Measurements from ENCODE around the gene SPPL3. TPM values are rescaled to one million over a fixed set of nuclear protein-coding genes. Genes with fewer than 3 reads are reported as not detected.
A peak's percentile ranks its signal among the peaks of the same experiment; 100 is the strongest.

SPPL3 gene
- total and polyA plus RNA-seq, 7 experiments from 2014 or later = 22.8 to 51.8 (median 47.5) TPM

DNA sequence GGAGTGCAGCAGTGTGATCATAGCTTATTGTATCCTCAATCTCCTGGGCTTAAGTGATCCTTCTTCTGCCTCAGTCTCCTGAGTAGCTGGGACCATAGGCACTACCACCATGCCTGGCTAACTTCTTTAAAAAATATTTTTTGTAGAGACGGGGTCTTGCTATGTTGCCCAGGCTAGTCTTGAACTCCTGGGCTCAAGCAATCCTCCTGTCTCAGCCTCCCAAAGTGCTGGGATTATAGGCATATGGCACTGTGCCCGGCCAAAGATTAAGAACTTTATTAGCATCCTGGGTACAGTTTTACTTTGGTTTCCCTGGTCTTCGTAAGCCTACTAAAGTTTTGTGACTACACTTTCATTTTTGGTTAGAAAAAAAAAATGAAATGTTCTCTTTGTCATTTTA is 94.1 kb downstream of the SPPL3 start:
- DNase-seq (no peak), ATAC-seq (no peak)
- peaks cover 0 to 4% (median 4%) of the 10 kb centered on the region in 3 experiments for H3K36me3 ChIP-seq (ENCODE audit: control insufficient read depth in 2 of 3, insufficient read depth in 3 of 3, low read length in 3 of 3)
- Mint-ChIP-seq H3K9me3 (peaks cover 0 to 1% (median 0%) of the 10 kb centered on the region in 11 donors), H3K36me3 (peaks cover 4 to 53% (median 27%) of the 10 kb centered on the region in 5 donors), H3K4me3 (no peak overlapping the region), H3K4me1 (peaks cover 11 to 42% (median 24%) of the 10 kb centered on the region in 7 donors), H3K27ac (no peak overlapping the region), H3K27me3 (no peaks in the 10 kb centered on the region)
- no peaks in the 10 kb centered on the region for H3K27me3 ChIP-seq (ENCODE audit: control insufficient read depth in 2 of 2, insufficient read depth in 2 of 2, low read length in 2 of 2)
- ChIA-PET CTCF (interaction anchor here (0.6 to 0.7 kb wide), 2 partner anchors 107 to 332 kb away, joined by 4 to 5 read pairs; no protein-coding TSS in a partner anchor), POLR2A (no interaction called here)
- no peak overlapping the region for H3K27ac ChIP-seq (ENCODE audit: low read depth, low read length)
- no peaks in the 10 kb centered on the region for H3K4me1 ChIP-seq (ENCODE audit: control insufficient read depth in 2 of 2, insufficient read depth in 2 of 2, low read length in 2 of 2)
- no peak overlapping the region for H3K4me3 ChIP-seq (ENCODE audit: low read length)
- no peaks in the 10 kb centered on the region for H3K9me3 ChIP-seq (ENCODE audit: control insufficient read depth in 2 of 3, low read length in 3 of 3)
- intact Hi-C loops (cut with micrococcal nuclease) = no loop called here

DNA sequence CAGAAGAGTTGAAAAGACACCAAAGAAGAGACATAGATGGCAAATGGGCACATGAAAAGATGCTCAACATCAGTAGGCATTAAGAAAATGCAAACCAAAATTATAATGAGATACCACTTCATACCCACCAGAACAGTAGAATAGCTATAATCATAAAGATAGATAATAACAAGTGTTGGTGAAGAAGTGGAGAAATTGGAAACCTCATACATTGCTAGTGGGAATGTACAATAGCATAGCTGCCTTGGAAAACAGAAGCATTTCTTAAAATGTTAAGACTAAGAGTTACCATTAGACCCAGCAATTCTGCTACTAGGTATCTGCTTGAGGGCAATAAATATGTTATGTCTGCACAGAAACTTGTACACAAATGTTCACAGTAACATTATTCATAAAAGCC is 99.7 kb downstream of the SPPL3 start:
- H3K27me3 ChIP-seq (ENCODE audit: control insufficient read depth in 2 of 2, insufficient read depth in 2 of 2, low read length in 2 of 2) = no peaks in the 10 kb centered on the region
- ATAC-seq = no peak
- ChIA-PET POLR2A (no interaction called here), CTCF (no interaction called here)
- H3K36me3 Mint-ChIP-seq = peaks cover 0 to 48% (median 19%) of the 10 kb centered on the region in 5 donors
- intact Hi-C loops (cut with micrococcal nuclease) = loop anchor here in 1 of 2 donors (10.0 kb wide), 1 partner anchor 90 kb away; no protein-coding TSS in a partner anchor
- H3K27me3 Mint-ChIP-seq = no peaks in the 10 kb centered on the region
- H3K4me1 Mint-ChIP-seq = peaks cover 22 to 52% (median 45%) of the 10 kb centered on the region in 7 donors
- H3K27ac Mint-ChIP-seq = peak overlapping the region in 2 of 9 donors; percentile 2 to 35
- no peak for DNase-seq
- H3K4me1 ChIP-seq (ENCODE audit: control insufficient read depth in 2 of 2, insufficient read depth in 2 of 2, low read length in 2 of 2) = peaks cover 0 to 9% of the 10 kb centered on the region in 2 donors
- H3K27ac ChIP-seq (ENCODE audit: low read depth, low read length) = no peak overlapping the region
- no peaks in the 10 kb centered on the region for H3K9me3 ChIP-seq (ENCODE audit: control insufficient read depth in 2 of 3, low read length in 3 of 3)
- H3K36me3 ChIP-seq (ENCODE audit: control insufficient read depth in 2 of 3, insufficient read depth in 3 of 3, low read length in 3 of 3) = peaks cover 0 to 4% (median 3%) of the 10 kb centered on the region in 3 experiments
- H3K4me3 ChIP-seq (ENCODE audit: low read length) = no peak overlapping the region
- H3K9me3 Mint-ChIP-seq = peaks cover 0 to 1% (median 0%) of the 10 kb centered on the region in 11 donors
- H3K4me3 Mint-ChIP-seq = no peak overlapping the region

DNA sequence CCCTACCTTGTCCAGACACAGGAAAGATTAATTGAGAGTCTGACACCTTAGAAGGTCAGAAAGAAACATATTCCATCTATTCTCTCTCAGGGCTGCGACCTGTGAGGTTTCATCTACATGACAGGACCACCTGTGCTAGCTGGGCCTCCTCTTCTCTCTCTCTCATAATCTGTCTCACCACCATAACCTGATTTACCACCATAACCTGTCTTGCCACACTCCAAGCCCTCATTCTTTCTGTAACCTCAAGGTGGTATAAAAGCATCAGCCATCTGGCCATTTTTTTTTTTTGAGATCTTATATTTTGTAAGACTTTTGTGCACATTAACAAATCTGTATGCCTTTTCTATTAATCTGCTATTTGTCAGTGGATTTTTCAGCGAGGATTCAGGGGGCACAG is 103.0 kb downstream of the SPPL3 start:
- CTCF ChIA-PET = no interaction called here
- peaks cover 22 to 63% (median 53%) of the 10 kb centered on the region in 7 donors for H3K4me1 Mint-ChIP-seq

DNA sequence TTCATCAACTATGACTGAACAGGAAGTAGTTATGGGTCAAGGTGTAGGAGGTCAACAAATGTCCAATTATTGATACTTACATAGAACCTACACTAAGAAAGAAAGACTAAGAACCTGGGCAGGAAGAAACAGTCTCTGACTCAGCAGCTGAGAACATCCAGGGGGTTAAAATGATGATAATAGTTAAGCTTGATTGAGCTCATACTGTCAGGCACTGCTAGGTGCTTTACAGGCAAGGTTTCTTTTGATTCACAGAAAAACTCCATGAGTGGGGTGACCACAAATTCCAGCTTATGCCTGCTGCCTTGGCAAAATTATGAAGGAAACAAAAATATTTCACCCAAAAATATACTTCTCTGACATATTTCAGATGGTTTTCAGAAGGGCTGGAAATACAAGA is 103.5 kb downstream of the SPPL3 start:
- H3K4me1 ChIP-seq (ENCODE audit: control insufficient read depth in 2 of 2, insufficient read depth in 2 of 2, low read length in 2 of 2) = peaks cover 0 to 9% of the 10 kb centered on the region in 2 donors
- H3K4me3 Mint-ChIP-seq = no peak overlapping the region
- ChIA-PET CTCF (interaction anchor here (0.6 to 0.7 kb wide), 2 partner anchors 334 to 751 kb away, joined by 3 to 4 read pairs; no protein-coding TSS in a partner anchor), POLR2A (no interaction called here)
- intact Hi-C loops (cut with micrococcal nuclease) = loop anchor here in 1 of 2 donors (10.0 kb wide), 1 partner anchor 94 kb away; no protein-coding TSS in a partner anchor
- H3K27ac ChIP-seq (ENCODE audit: low read depth, low read length) = no peak overlapping the region
- no peaks in the 10 kb centered on the region for H3K27me3 Mint-ChIP-seq
- H3K36me3 Mint-ChIP-seq = peaks cover 10 to 55% (median 36%) of the 10 kb centered on the region in 5 donors
- peaks cover 0 to 5% (median 0%) of the 10 kb centered on the region in 3 experiments for H3K9me3 ChIP-seq (ENCODE audit: control insufficient read depth in 2 of 3, low read length in 3 of 3)
- H3K27me3 ChIP-seq (ENCODE audit: control insufficient read depth in 2 of 2, insufficient read depth in 2 of 2, low read length in 2 of 2) = no peaks in the 10 kb centered on the region
- H3K4me3 ChIP-seq (ENCODE audit: low read length) = no peak overlapping the region
- DNase-seq (no peak), ATAC-seq (no peak)
- peaks cover 22 to 63% (median 53%) of the 10 kb centered on the region in 7 donors for H3K4me1 Mint-ChIP-seq
- H3K36me3 ChIP-seq (ENCODE audit: control insufficient read depth in 2 of 3, insufficient read depth in 3 of 3, low read length in 3 of 3) = no peaks in the 10 kb centered on the region
- peaks cover 0 to 24% (median 15%) of the 10 kb centered on the region in 11 donors for H3K9me3 Mint-ChIP-seq
- H3K27ac Mint-ChIP-seq = peak overlapping the region in 4 of 9 donors; percentile 34 to 46 (median 38)

More for the DNA sequence above, 103.0 kb downstream of the SPPL3 start:
- H3K4me3 ChIP-seq (ENCODE audit: low read length) = no peak overlapping the region
- Mint-ChIP-seq H3K27ac (peak overlapping the region in 5 of 9 donors; percentile 10 to 63 (median 38)), H3K27me3 (no peaks in the 10 kb centered on the region), H3K36me3 (peaks cover 10 to 52% (median 32%) of the 10 kb centered on the region in 5 donors), H3K4me3 (no peak overlapping the region), H3K9me3 (peaks cover 0 to 19% (median 11%) of the 10 kb centered on the region in 11 donors)
- peaks cover 0 to 5% (median 0%) of the 10 kb centered on the region in 3 experiments for H3K9me3 ChIP-seq (ENCODE audit: control insufficient read depth in 2 of 3, low read length in 3 of 3)
- H3K27me3 ChIP-seq (ENCODE audit: control insufficient read depth in 2 of 2, insufficient read depth in 2 of 2, low read length in 2 of 2) = no peaks in the 10 kb centered on the region
- no peaks in the 10 kb centered on the region for H3K36me3 ChIP-seq (ENCODE audit: control insufficient read depth in 2 of 3, insufficient read depth in 3 of 3, low read length in 3 of 3)
- DNase-seq (no peak), ATAC-seq (no peak)
- POLR2A ChIA-PET = no interaction called here
- no peak overlapping the region for H3K27ac ChIP-seq (ENCODE audit: low read depth, low read length)
- intact Hi-C loops (cut with micrococcal nuclease) = loop anchor here in 1 of 2 donors (10.0 kb wide), 1 partner anchor 94 kb away; no protein-coding TSS in a partner anchor
- H3K4me1 ChIP-seq (ENCODE audit: control insufficient read depth in 2 of 2, insufficient read depth in 2 of 2, low read length in 2 of 2) = peaks cover 0 to 9% of the 10 kb centered on the region in 2 donors

DNA sequence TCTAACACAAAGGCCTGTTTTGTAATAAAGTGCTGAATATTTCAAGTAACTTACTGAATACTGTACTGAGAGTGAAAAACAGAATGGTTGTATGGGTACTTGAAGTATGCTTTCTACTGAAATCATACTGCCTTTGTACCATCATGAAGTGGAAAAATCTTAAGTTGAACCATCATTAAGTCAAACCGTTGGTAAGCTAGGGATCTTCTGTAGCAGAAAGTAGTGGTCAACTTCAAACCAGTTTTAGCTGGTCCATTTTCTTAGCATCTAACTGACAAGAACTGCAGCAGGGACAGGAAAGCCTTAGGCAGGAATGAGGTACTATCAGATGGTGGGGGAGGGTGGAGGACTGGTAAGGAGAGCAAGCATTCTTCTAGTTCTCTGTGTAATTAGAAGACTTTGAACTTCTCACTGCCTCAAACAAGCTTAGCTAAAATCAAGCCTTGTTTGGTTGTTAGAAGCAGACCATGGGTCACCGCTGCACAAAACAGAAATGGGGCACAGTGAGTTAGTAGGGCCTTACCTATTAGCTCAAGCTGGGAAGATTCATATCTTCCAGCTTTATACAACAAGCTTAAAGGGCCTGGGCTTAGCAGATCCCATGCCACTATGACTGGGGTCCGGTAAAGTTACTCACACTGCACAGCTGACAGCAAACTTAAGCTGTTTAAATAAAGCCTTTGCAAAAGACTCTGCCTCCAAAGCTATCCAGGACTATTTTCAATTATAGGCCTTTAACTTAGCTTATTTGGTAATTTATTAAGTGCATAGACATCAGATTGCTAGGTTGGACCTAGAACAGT is 104.7 kb downstream of the SPPL3 start:
- Mint-ChIP-seq H3K27ac (peak overlapping the region in 5 of 9 donors; percentile 8 to 62 (median 28)), H3K4me1 (peaks cover 22 to 59% (median 44%) of the 10 kb centered on the region in 7 donors)
- no peak for ATAC-seq

DNA sequence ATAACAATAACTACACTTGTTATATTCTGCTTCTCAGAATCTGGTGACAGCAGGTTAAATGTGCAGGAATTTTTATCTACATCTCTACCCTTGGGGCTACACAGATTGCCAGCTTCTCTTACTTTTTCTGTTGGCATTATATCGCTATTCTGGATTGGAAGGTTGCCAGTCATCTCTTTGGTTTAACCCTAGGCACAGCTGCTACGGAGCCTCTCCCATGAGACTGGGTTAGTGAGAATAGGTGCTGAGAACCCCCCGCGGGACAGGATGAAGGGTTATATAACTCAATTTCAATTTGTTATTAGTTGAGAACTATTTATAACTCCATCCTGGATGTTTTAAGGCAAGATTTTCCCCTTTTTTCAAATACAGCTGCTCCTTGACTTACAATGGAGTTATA is 105.5 kb downstream of the SPPL3 start:
- Histone ChIP-seq H3K4me1 (ENCODE audit: control insufficient read depth in 2 of 2, insufficient read depth in 2 of 2, low read length in 2 of 2) (peaks cover 0 to 5% of the 10 kb centered on the region in 2 donors), H3K36me3 (ENCODE audit: control insufficient read depth in 2 of 3, insufficient read depth in 3 of 3, low read length in 3 of 3) (no peaks in the 10 kb centered on the region), H3K9me3 (ENCODE audit: control insufficient read depth in 2 of 3, low read length in 3 of 3) (peaks cover 0 to 5% (median 0%) of the 10 kb centered on the region in 3 experiments), H3K4me3 (ENCODE audit: low read length) (no peak overlapping the region), H3K27me3 (ENCODE audit: control insufficient read depth in 2 of 2, insufficient read depth in 2 of 2, low read length in 2 of 2) (no peaks in the 10 kb centered on the region), H3K27ac (ENCODE audit: low read depth, low read length) (no peak overlapping the region)
- peaks cover 10 to 62% (median 45%) of the 10 kb centered on the region in 5 donors for H3K36me3 Mint-ChIP-seq
- POLR2A ChIA-PET = interaction anchor here (0.7 kb wide), 1 partner anchor 148 kb away, joined by 3 read pairs; no protein-coding TSS in a partner anchor
- CTCF ChIA-PET = interaction anchor here (0.7 kb wide), 1 partner anchor 100 kb away, joined by 3 read pairs; no protein-coding TSS in a partner anchor
- peak overlapping the region in 2 of 9 donors; percentile 5 to 17 for H3K27ac Mint-ChIP-seq
- intact Hi-C loops (cut with micrococcal nuclease) = no loop called here
- peaks cover 19 to 56% (median 42%) of the 10 kb centered on the region in 7 donors for H3K4me1 Mint-ChIP-seq
- peaks cover 0 to 37% (median 25%) of the 10 kb centered on the region in 11 donors for H3K9me3 Mint-ChIP-seq
- DNase-seq (no peak), ATAC-seq (no peak)
- H3K27me3 Mint-ChIP-seq = no peaks in the 10 kb centered on the region
- no peak overlapping the region for H3K4me3 Mint-ChIP-seq

More for the DNA sequence above, 104.7 kb downstream of the SPPL3 start:
- no peak overlapping the region for H3K27ac ChIP-seq (ENCODE audit: low read depth, low read length)
- Mint-ChIP-seq H3K27me3 (no peaks in the 10 kb centered on the region), H3K36me3 (peaks cover 10 to 62% (median 48%) of the 10 kb centered on the region in 5 donors), H3K9me3 (peaks cover 0 to 36% (median 23%) of the 10 kb centered on the region in 11 donors), H3K4me3 (no peak overlapping the region)
- DNase-seq = no peak
- peaks cover 0 to 5% (median 0%) of the 10 kb centered on the region in 3 experiments for H3K9me3 ChIP-seq (ENCODE audit: control insufficient read depth in 2 of 3, low read length in 3 of 3)
- ChIA-PET CTCF (no interaction called here), POLR2A (interaction anchor here (0.5 kb wide), 1 partner anchor 1200 kb away, joined by 3 read pairs; no protein-coding TSS in a partner anchor)
- H3K36me3 ChIP-seq (ENCODE audit: control insufficient read depth in 2 of 3, insufficient read depth in 3 of 3, low read length in 3 of 3) = no peaks in the 10 kb centered on the region
- no peaks in the 10 kb centered on the region for H3K27me3 ChIP-seq (ENCODE audit: control insufficient read depth in 2 of 2, insufficient read depth in 2 of 2, low read length in 2 of 2)
- H3K4me1 ChIP-seq (ENCODE audit: control insufficient read depth in 2 of 2, insufficient read depth in 2 of 2, low read length in 2 of 2) = peaks cover 0 to 9% of the 10 kb centered on the region in 2 donors
- intact Hi-C loops (cut with micrococcal nuclease) = loop anchor here in 1 of 2 donors (10.0 kb wide), 1 partner anchor 95 kb away; no protein-coding TSS in a partner anchor
- no peak overlapping the region for H3K4me3 ChIP-seq (ENCODE audit: low read length)
